HFF-Myc (cell line): ENCODE results near the gene NRTN.

Source experiments
- DNase-seq: peaks from one replicate; pipeline ENCODE4 v3.0.0-alpha.2; 2011; ENCODE audit warnings: low read depth; ENCODE audit errors: extremely low read depth
- H3K4me3 ChIP-seq: replicated peaks from 2 replicates; pipeline ENCODE4 v1.5.1; 2011; ENCODE audit warnings: low read depth, mild to moderate bottlenecking, control low read depth, low read length
- TF ChIP-seq, protein P1 (sequence below): IDR thresholded peaks from 2 replicates; pipeline ENCODE4 v1.5.1; 2012; ENCODE audit warnings: mild to moderate bottlenecking, low read depth, low read length, control low read depth; ENCODE audit errors: missing control alignments

The NRTN gene

DNA sequence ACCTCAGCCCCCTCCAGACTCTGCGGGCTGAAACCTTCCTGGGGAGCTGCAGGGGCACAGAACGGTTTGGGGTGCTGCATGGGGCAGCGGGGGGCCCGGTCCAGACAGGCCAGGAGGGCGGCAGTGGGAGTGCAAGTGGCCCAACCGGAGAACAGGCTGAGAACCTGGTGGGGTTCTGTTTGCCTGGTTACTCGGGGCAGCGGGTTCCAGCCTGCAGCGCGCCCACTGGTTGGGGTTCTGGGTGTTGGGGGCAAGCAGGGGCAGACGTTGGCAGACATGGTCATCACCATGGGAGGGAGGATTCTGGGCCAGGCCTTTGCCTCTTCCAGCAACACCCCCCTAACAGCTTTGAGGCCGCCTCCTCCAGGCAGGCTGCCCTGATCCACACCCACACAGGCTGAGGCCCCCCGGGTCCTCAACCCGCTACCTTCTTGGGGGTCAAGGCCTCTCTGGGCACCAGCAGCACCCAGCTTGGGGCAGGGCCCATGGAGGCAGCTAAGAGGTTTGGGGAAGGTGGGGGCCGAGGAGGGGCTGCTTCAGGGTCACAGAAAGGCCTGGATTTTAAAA is 20.2 kb upstream of the NRTN start, which contains the start of gene PRR22:
Gene PRR22 (minus strand): TSS at position 166 of the 567 bp plus-strand sequence. CDS start 86 bp downstream, at position 80.
- no peak within 1 kb of the TSS for H3K4me3 ChIP-seq
- no peak for DNase-seq
- TF ChIP-seq, protein P1, sequence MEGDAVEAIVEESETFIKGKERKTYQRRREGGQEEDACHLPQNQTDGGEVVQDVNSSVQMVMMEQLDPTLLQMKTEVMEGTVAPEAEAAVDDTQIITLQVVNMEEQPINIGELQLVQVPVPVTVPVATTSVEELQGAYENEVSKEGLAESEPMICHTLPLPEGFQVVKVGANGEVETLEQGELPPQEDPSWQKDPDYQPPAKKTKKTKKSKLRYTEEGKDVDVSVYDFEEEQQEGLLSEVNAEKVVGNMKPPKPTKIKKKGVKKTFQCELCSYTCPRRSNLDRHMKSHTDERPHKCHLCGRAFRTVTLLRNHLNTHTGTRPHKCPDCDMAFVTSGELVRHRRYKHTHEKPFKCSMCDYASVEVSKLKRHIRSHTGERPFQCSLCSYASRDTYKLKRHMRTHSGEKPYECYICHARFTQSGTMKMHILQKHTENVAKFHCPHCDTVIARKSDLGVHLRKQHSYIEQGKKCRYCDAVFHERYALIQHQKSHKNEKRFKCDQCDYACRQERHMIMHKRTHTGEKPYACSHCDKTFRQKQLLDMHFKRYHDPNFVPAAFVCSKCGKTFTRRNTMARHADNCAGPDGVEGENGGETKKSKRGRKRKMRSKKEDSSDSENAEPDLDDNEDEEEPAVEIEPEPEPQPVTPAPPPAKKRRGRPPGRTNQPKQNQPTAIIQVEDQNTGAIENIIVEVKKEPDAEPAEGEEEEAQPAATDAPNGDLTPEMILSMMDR = no peak

- no peak overlapping the region for H3K4me3 ChIP-seq
- TF ChIP-seq, protein P1 = no peak
- no peak for DNase-seq
These were observed 19.4 kb upstream of the NRTN start for GRCh38 chr19:5785423-5785822.

DNA sequence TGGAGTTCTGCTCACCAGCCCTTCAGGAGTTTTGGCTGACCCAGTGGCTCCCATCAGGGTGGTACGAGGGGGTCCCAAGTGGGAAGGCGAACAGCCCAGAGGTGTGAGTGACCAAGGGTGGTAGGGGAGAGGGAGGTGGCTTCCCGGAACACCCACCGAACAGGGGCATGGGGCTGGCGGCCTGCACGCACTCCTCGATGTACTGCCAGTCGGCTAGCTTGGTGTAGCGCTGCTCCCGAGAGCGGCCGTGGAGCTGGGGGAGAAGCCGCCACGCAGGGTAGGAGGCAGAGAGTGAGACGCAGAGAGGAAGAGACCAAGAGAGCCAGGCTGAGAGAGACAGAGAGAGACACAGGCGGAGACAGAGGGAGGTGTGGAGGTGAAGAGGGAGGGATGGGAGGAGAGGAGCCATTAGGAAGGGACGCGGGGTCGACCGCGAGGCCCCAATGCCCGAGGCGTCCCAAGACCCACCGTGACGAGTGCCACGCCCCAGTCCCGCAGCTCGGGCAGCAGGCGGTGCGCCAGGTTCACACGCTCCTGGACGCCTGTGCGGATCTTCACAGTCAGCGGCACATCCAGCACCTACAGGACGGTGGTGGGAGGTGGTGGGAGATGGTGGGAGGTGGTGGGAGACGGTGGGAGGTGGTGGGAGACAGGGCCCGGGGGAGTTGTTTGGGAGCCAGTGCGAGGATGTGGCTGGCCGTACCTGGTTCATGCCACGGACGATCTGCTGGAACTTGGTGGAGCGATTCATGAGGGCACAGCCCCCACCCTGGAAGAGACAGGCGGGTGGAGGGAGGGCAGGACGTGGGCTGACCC is 18.1 kb upstream of the NRTN start:
- H3K4me3 ChIP-seq = no peak overlapping the region
- TF ChIP-seq, protein P1 = no peak
- DNase-seq = no peak

GRCh38 chr19:5787409-5788182 is 17.3 kb upstream of the NRTN start:
- TF ChIP-seq, protein P1 = no peak
- DNase-seq = no peak
- H3K4me3 ChIP-seq = no peak overlapping the region

- no peak overlapping the region for H3K4me3 ChIP-seq
- DNase-seq = no peak
- TF ChIP-seq, protein P1 = no peak
These were observed 16.4 kb upstream of the NRTN start for GRCh38 chr19:5788422-5788821.

- TF ChIP-seq, protein P1 = no peak
- no peak for DNase-seq
- peak overlapping the region; percentile 81 for H3K4me3 ChIP-seq
These were observed 15.5 kb upstream of the NRTN start for GRCh38 chr19:5789351-5789761.
